HepG2 (cell line): ENCODE data around the gene RSKR. TPM values are rescaled to one million over a fixed set of nuclear protein-coding genes. Genes with fewer than 3 reads are reported as not detected.
A peak's percentile ranks its signal among the peaks of the same experiment; 100 is the strongest.

Experiments used
- CREM ChIP-seq, 2 experiments: sonication (generic) in 1 of 2; formaldehyde crosslinking in 1 of 2; IDR thresholded peaks; 2 replicates each; pipeline versions ENCODE4 v1.4.0 to v1.6.1; 2016 to 2020; ENCODE audit warnings: antibody characterized with exemption in 1 of 2, mild to moderate bottlenecking in 1 of 2, missing genetic modification reagents in 1 of 2
- EZH2 ChIP-seq: conservative IDR thresholded peaks from 2 replicates; pipeline ENCODE4 v1.6.1; 2012; ENCODE audit warnings: mild to moderate bottlenecking, low read depth, low read length, moderate library complexity
- MEF2D ChIP-seq: sonication (generic); formaldehyde crosslinking; IDR thresholded peaks from 2 replicates; pipeline ENCODE4 v1.5.1; 2020; ENCODE audit warnings: mild to moderate bottlenecking, missing genetic modification reagents
- MXD1 ChIP-seq: sonication (generic); formaldehyde crosslinking; IDR thresholded peaks from 2 replicates; pipeline ENCODE4 v1.4.0; 2020; ENCODE audit warnings: mild to moderate bottlenecking, missing genetic modification reagents
- NCOA1 ChIP-seq: sonication (generic); formaldehyde crosslinking; IDR thresholded peaks from 2 replicates; pipeline ENCODE4 v1.9.0; 2021; ENCODE audit warnings: missing genetic modification reagents
- NPAS2 ChIP-seq: sonication (generic); formaldehyde crosslinking; IDR thresholded peaks from 2 replicates; pipeline ENCODE4 v1.8.0; 2022; ENCODE audit warnings: mild to moderate bottlenecking, missing genetic modification reagents, borderline replicate concordance
- NR1H2 ChIP-seq: sonication (generic); formaldehyde crosslinking; IDR thresholded peaks from 2 replicates; pipeline ENCODE4 v1.8.1; 2022; ENCODE audit warnings: low read depth, missing genetic modification reagents, borderline replicate concordance
- RXRA ChIP-seq: sonication (generic); formaldehyde crosslinking; IDR thresholded peaks from 2 replicates; pipeline ENCODE4 v1.5.1; 2020; ENCODE audit warnings: missing genetic modification reagents
- ZNF326 ChIP-seq: sonication (generic); formaldehyde crosslinking; IDR thresholded peaks from 2 replicates; pipeline ENCODE4 v1.4.0; 2020; ENCODE audit warnings: missing genetic modification reagents, borderline replicate concordance
- ZNF354B ChIP-seq: sonication (generic); formaldehyde crosslinking; IDR thresholded peaks from 2 replicates; pipeline ENCODE4 v1.8.0; 2022; ENCODE audit warnings: mild to moderate bottlenecking, missing genetic modification reagents
- ZNF639 ChIP-seq: conservative IDR thresholded peaks from 2 replicates; pipeline ENCODE4 v1.6.1; 2018; ENCODE audit warnings: missing genetic modification reagents
- ZNF792 ChIP-seq: IDR thresholded peaks from 2 replicates; pipeline ENCODE4 v1.6.1; 2016
- ZNF878 ChIP-seq: sonication (generic); formaldehyde crosslinking; IDR thresholded peaks from 2 replicates; pipeline ENCODE4 v1.8.1; 2023; ENCODE audit warnings: mild to moderate bottlenecking, missing genetic modification reagents, moderate library complexity
- polyA plus RNA-seq, 8 experiments: library from polyadenylated mRNA; depleted of rRNA in 3 of 8; stranded (reverse) in 7 of 8; unstranded in 1 of 8; fragments of >200 nt; fragmentation: Illumina TruSeq in 4 of 8; extraction: Trizol in 4 of 8; gene quantifications; 2 replicates each; pipeline versions ENCODE4 v1.2.1 to v1.2.3, GENCODE V29; 2011 to 2016; ENCODE audit warnings: low read depth in 4 of 8, missing spikeins in 1 of 8, mixed read lengths in 1 of 8; ENCODE audit not compliant: insufficient read depth in 1 of 8
- total RNA-seq, 5 experiments: library from RNA; depleted of rRNA; stranded (reverse); fragments of >200 nt; fragmentation: Illumina TruSeq; extraction: Trizol; gene quantifications; 2 replicates each; pipeline ENCODE4 v1.2.3, GENCODE V29; 2016; ENCODE audit warnings: low read depth in 1 of 5
- TF ChIP-seq, protein P1 (sequence below): sonication (generic); formaldehyde crosslinking; conservative IDR thresholded peaks from 2 replicates; pipeline ENCODE4 v1.8.0; 2022; ENCODE audit warnings: missing genetic modification reagents
- TF ChIP-seq, protein P2 (sequence below): sonication (generic); formaldehyde crosslinking; IDR thresholded peaks from 2 replicates; pipeline ENCODE4 v1.4.0; 2020; ENCODE audit warnings: missing genetic modification reagents
- TF ChIP-seq, protein P3 (sequence below): sonication (generic); formaldehyde crosslinking; IDR thresholded peaks from 2 replicates; pipeline ENCODE4 v1.8.0; 2023; ENCODE audit warnings: mild to moderate bottlenecking, missing genetic modification reagents
- TF ChIP-seq, protein P4 (sequence below): sonication (generic); formaldehyde crosslinking; IDR thresholded peaks from 2 replicates; pipeline ENCODE4 v1.4.0; 2020; ENCODE audit warnings: missing genetic modification reagents

Gene RSKR
- total and polyA plus RNA-seq, 2 of the 13 experiments (the other 11 are each of a cell fraction or from before 2014, with no cell fraction given) = 5.0 to 10.4 TPM

- no peak for TF ChIP-seq ZNF878
- TF ChIP-seq, protein P1, sequence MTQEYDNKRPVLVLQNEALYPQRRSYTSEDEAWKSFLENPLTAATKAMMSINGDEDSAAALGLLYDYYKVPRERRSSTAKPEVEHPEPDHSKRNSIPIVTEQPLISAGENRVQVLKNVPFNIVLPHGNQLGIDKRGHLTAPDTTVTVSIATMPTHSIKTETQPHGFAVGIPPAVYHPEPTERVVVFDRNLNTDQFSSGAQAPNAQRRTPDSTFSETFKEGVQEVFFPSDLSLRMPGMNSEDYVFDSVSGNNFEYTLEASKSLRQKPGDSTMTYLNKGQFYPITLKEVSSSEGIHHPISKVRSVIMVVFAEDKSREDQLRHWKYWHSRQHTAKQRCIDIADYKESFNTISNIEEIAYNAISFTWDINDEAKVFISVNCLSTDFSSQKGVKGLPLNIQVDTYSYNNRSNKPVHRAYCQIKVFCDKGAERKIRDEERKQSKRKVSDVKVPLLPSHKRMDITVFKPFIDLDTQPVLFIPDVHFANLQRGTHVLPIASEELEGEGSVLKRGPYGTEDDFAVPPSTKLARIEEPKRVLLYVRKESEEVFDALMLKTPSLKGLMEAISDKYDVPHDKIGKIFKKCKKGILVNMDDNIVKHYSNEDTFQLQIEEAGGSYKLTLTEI (CRISPR knock-in tag) = no peak
- TF ChIP-seq NCOA1 (CRISPR knock-in tag) = no peak
- no peak for TF ChIP-seq ZNF639 (CRISPR knock-in tag)
- no peak for TF ChIP-seq EZH2
- TF ChIP-seq, protein P2, sequence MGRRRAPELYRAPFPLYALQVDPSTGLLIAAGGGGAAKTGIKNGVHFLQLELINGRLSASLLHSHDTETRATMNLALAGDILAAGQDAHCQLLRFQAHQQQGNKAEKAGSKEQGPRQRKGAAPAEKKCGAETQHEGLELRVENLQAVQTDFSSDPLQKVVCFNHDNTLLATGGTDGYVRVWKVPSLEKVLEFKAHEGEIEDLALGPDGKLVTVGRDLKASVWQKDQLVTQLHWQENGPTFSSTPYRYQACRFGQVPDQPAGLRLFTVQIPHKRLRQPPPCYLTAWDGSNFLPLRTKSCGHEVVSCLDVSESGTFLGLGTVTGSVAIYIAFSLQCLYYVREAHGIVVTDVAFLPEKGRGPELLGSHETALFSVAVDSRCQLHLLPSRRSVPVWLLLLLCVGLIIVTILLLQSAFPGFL (CRISPR knock-in tag) = no peak
- TF ChIP-seq MEF2D = no peak; the same call in 1 of the 2 replicates
- TF ChIP-seq RXRA (CRISPR knock-in tag) = peak; percentile 31; the same call in 1 of the 2 replicates
- TF ChIP-seq CREM (IDR thresholded peaks at IDR 0.05) = no peak
- TF ChIP-seq CREM (CRISPR knock-in tag; IDR thresholded peaks at IDR 0.05) = no peak
- TF ChIP-seq, protein P3, sequence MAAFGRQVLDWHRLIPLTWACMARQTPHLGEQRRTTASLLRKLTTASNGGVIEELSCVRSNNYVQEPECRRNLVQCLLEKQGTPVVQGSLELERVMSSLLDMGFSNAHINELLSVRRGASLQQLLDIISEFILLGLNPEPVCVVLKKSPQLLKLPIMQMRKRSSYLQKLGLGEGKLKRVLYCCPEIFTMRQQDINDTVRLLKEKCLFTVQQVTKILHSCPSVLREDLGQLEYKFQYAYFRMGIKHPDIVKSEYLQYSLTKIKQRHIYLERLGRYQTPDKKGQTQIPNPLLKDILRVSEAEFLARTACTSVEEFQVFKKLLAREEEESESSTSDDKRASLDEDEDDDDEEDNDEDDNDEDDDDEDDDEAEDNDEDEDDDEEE (CRISPR knock-in tag) = 0 out of 2 replicates have a peak, but pooled peaks have one; percentile 82
- TF ChIP-seq MXD1 (CRISPR knock-in tag) = peak; percentile 76
- TF ChIP-seq NPAS2 = no peak
- TF ChIP-seq ZNF354B (CRISPR knock-in tag) = 0 out of 2 replicates have a peak, but pooled peaks have one; percentile 43
- TF ChIP-seq ZNF326 (CRISPR knock-in tag) = no peak
- 0 out of 2 replicates have a peak, but pooled peaks have one; percentile 18 for TF ChIP-seq ZNF792 (CRISPR knock-in tag)
- TF ChIP-seq, protein P4, sequence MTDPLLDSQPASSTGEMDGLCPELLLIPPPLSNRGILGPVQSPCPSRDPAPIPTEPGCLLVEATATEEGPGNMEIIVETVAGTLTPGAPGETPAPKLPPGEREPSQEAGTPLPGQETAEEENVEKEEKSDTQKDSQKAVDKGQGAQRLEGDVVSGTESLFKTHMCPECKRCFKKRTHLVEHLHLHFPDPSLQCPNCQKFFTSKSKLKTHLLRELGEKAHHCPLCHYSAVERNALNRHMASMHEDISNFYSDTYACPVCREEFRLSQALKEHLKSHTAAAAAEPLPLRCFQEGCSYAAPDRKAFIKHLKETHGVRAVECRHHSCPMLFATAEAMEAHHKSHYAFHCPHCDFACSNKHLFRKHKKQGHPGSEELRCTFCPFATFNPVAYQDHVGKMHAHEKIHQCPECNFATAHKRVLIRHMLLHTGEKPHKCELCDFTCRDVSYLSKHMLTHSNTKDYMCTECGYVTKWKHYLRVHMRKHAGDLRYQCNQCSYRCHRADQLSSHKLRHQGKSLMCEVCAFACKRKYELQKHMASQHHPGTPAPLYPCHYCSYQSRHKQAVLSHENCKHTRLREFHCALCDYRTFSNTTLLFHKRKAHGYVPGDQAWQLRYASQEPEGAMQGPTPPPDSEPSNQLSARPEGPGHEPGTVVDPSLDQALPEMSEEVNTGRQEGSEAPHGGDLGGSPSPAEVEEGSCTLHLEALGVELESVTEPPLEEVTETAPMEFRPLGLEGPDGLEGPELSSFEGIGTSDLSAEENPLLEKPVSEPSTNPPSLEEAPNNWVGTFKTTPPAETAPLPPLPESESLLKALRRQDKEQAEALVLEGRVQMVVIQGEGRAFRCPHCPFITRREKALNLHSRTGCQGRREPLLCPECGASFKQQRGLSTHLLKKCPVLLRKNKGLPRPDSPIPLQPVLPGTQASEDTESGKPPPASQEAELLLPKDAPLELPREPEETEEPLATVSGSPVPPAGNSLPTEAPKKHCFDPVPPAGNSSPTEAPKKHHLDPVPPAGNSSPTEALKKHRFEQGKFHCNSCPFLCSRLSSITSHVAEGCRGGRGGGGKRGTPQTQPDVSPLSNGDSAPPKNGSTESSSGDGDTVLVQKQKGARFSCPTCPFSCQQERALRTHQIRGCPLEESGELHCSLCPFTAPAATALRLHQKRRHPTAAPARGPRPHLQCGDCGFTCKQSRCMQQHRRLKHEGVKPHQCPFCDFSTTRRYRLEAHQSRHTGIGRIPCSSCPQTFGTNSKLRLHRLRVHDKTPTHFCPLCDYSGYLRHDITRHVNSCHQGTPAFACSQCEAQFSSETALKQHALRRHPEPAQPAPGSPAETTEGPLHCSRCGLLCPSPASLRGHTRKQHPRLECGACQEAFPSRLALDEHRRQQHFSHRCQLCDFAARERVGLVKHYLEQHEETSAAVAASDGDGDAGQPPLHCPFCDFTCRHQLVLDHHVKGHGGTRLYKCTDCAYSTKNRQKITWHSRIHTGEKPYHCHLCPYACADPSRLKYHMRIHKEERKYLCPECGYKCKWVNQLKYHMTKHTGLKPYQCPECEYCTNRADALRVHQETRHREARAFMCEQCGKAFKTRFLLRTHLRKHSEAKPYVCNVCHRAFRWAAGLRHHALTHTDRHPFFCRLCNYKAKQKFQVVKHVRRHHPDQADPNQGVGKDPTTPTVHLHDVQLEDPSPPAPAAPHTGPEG = no peak
- TF ChIP-seq NR1H2 = no peak
Observed at GRCh38 chr17:28644787-28645575, 31.0 kb upstream of the RSKR start, which contains the start of gene BLTP2 (continued).
